NCI-H524 (cell line): Measurements from ENCODE around the gene AGTPBP1.
A peak's percentile ranks its signal among the peaks of the same experiment; 100 is the strongest.
"Not testable (repeated sequence)": the region's sequence is repeated elsewhere in the genome, so short reads cannot be mapped to it uniquely, and the experiment has no call there.

ENCODE experiments used
- DNase-seq, 2 experiments: peaks; one replicate each; lab custom pipeline; 2025; lab: John Stamatoyannopoulos, UW

AGTPBP1 gene

GRCh38 chr9:85631809-85632208 lies 109.9 kb downstream of the AGTPBP1 start:
- no peak for DNase-seq

- no peak for DNase-seq
These were observed 111.1 kb downstream of the AGTPBP1 start for GRCh38 chr9:85630676-85631075.

GRCh38 chr9:85617141-85617670 lies 124.5 kb downstream of the AGTPBP1 start:
- DNase-seq: no peak

- no peak for DNase-seq
These were observed 126.0 kb downstream of the AGTPBP1 start for GRCh38 chr9:85615792-85616191.

GRCh38 chr9:85610074-85610860 lies 131.5 kb downstream of the AGTPBP1 start:
- peak in 1 of 2 experiments; percentile 26 for DNase-seq

- DNase-seq: no peak
These were observed 135.8 kb downstream of the AGTPBP1 start for GRCh38 chr9:85605905-85606304.

GRCh38 chr9:85603936-85604335 lies 137.8 kb downstream of the AGTPBP1 start:
- DNase-seq: no peak

- DNase-seq: no peak
These were observed 139.0 kb downstream of the AGTPBP1 start for GRCh38 chr9:85602742-85603141.

GRCh38 chr9:85600675-85601263 lies 141.0 kb downstream of the AGTPBP1 start:
- DNase-seq: no peak

GRCh38 chr9:85599540-85600105 lies 142.1 kb downstream of the AGTPBP1 start:
- no peak for DNase-seq

- no peak for DNase-seq
These were observed 147.4 kb downstream of the AGTPBP1 start for GRCh38 chr9:85594316-85594715.

GRCh38 chr9:85586684-85587083 lies 155.1 kb downstream of the AGTPBP1 start:
- no peak for DNase-seq

- no peak for DNase-seq
These were observed 164.3 kb downstream of the AGTPBP1 start for GRCh38 chr9:85577353-85577952.

GRCh38 chr9:85575868-85576267 lies 165.9 kb downstream of the AGTPBP1 start:
- DNase-seq: no peak

- DNase-seq: not testable (repeated sequence)
These were observed 168.2 kb downstream of the AGTPBP1 start for GRCh38 chr9:85573546-85573945.

GRCh38 chr9:85572917-85573316 lies 168.8 kb downstream of the AGTPBP1 start:
- not testable (repeated sequence) for DNase-seq

GRCh38 chr9:85569988-85570387 lies 171.8 kb downstream of the AGTPBP1 start:
- no peak for DNase-seq

- DNase-seq: no peak
These were observed 182.2 kb downstream of the AGTPBP1 start for GRCh38 chr9:85559526-85559925.

GRCh38 chr9:85554349-85554748 lies 187.4 kb downstream of the AGTPBP1 start:
- DNase-seq: no peak

- no peak for DNase-seq
These were observed 188.3 kb downstream of the AGTPBP1 start for GRCh38 chr9:85553475-85553874.

GRCh38 chr9:85547599-85547998 lies 194.2 kb downstream of the AGTPBP1 start:
- DNase-seq: no peak

GRCh38 chr9:85543196-85543595 lies 198.6 kb downstream of the AGTPBP1 start:
- DNase-seq: no peak

- no peak for DNase-seq
These were observed 199.9 kb downstream of the AGTPBP1 start for GRCh38 chr9:85541876-85542275.
